ENCODE data around the gene FRMD4A.

DNA sequence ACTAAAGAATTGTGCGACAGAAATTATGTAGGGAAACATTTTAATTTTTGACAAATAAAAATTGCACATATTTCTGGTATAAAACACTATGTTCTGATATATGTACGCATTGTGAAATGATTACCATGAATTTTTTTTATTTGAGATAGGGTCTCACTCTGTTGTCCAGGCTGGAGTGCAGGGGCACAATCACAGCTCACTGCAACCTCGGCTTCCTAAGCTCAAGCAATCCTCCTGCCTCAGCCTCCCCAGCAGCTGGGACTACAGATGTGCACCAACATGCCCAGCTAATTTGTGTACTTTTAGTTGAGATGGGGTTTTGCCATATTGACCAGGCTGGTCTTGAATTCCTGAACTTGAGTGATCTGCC lies 149.2 kb downstream of the FRMD4A start:
- TF ChIP-seq CTCF (IDR thresholded peaks at IDR 0.05) (no peak), POLR2A (IDR thresholded peaks at IDR 0.05) (no peak)
